ENCODE measurements around the gene CA7.

The CA7 gene

DNA sequence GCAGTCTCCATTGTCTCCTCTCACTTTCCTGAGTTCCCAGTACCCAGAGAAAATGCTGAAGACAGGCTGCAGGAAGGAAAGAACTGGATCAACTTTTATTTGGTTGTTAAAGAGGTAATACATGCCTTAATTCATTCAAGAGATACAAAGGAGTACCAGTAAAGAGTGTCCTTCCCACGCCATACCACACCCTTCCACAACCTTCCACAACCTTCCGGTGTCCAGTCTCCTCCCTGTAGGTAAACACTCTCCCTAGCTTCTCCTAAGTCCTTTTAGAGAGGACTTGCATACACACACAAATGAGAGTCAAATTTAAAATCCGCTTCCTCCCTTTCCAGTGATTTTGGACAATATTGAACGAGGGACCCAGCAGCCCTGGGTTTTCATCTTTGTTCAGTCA is 2.8 kb upstream of the CA7 start:
- TF ChIP-seq, protein P1, sequence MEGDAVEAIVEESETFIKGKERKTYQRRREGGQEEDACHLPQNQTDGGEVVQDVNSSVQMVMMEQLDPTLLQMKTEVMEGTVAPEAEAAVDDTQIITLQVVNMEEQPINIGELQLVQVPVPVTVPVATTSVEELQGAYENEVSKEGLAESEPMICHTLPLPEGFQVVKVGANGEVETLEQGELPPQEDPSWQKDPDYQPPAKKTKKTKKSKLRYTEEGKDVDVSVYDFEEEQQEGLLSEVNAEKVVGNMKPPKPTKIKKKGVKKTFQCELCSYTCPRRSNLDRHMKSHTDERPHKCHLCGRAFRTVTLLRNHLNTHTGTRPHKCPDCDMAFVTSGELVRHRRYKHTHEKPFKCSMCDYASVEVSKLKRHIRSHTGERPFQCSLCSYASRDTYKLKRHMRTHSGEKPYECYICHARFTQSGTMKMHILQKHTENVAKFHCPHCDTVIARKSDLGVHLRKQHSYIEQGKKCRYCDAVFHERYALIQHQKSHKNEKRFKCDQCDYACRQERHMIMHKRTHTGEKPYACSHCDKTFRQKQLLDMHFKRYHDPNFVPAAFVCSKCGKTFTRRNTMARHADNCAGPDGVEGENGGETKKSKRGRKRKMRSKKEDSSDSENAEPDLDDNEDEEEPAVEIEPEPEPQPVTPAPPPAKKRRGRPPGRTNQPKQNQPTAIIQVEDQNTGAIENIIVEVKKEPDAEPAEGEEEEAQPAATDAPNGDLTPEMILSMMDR (IDR thresholded peaks at IDR 0.05; ENCODE audit: insufficient read depth, low read length, poor library complexity, severe bottlenecking): no peak
- DNase-seq (ENCODE audit: extremely low read depth, insufficient read length): no peak
- Histone ChIP-seq H3K27me3 (replicated peaks; ENCODE audit: control insufficient read depth, insufficient read depth, low read length) (no peaks in the 10 kb centered on the region; the same call in 1 of the 2 replicates), H3K4me3 (replicated peaks; ENCODE audit: low read depth, low read length) (no peak overlapping the region), H3K36me3 (ENCODE audit: control insufficient read depth, insufficient read depth, low read length) (no peaks in the 10 kb centered on the region)

DNA sequence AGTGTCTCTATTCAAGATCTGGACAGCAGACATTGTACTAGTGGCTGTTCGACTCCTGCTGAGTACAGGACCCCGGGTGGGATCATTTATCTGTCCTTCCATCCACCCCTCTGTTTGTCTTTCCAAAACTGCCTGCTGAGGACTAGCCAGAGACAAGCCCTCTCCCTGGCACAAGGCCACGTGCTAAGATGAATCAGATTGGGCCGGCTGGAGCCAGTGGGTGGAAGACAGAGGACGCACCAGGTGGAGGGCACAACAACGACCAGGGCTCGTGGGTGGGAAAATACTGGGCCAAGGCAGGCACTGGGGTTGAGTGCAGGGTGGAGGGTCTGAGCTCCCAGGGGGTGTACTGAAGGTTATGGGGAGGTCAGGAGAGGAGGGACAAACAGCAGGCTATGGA is 1.4 kb upstream of the CA7 start:
- H3K36me3 ChIP-seq (ENCODE audit: control insufficient read depth, insufficient read depth, low read length): no peaks in the 10 kb centered on the region
- H3K4me3 ChIP-seq (replicated peaks; ENCODE audit: low read depth, low read length): no peak overlapping the region
- H3K27me3 ChIP-seq (replicated peaks; ENCODE audit: control insufficient read depth, insufficient read depth, low read length): no peaks in the 10 kb centered on the region; the same call in none of the 2 replicates
- no peak for DNase-seq (ENCODE audit: extremely low read depth, insufficient read length)
- TF ChIP-seq, protein P1 (IDR thresholded peaks at IDR 0.05; ENCODE audit: insufficient read depth, low read length, poor library complexity, severe bottlenecking): no peak

GRCh38 chr16:66843191-66843590 is 1.0 kb upstream of the CA7 start:
- DNase-seq (ENCODE audit: extremely low read depth, insufficient read length): no peak
- Histone ChIP-seq H3K36me3 (ENCODE audit: control insufficient read depth, insufficient read depth, low read length) (no peaks in the 10 kb centered on the region), H3K27me3 (replicated peaks; ENCODE audit: control insufficient read depth, insufficient read depth, low read length) (no peaks in the 10 kb centered on the region; the same call in none of the 2 replicates), H3K4me3 (replicated peaks; ENCODE audit: low read depth, low read length) (no peak overlapping the region)
- TF ChIP-seq, protein P1 (IDR thresholded peaks at IDR 0.05; ENCODE audit: insufficient read depth, low read length, poor library complexity, severe bottlenecking): no peak

DNA sequence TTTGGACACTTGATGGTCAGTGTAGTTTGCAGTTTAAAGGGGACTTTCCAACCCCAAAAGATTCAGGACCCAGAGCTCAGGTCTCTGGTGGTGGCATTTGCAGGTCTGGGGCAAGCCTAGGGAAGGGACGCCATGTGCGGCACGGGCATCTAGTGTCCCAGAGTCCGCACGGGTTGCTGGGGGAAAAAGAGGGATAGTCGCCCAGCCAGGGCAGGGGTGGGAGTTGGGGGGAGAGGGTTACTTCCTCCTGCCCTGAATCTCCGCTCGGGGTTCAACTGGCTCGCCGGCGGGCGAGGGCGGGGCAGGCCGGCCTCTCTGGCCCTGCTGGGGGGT is 239 bp upstream of the CA7 start:
- no peak overlapping the region for H3K4me3 ChIP-seq (replicated peaks; ENCODE audit: low read depth, low read length)
- TF ChIP-seq, protein P1 (IDR thresholded peaks at IDR 0.05; ENCODE audit: insufficient read depth, low read length, poor library complexity, severe bottlenecking): no peak
- no peaks in the 10 kb centered on the region; the same call in none of the 2 replicates for H3K27me3 ChIP-seq (replicated peaks; ENCODE audit: control insufficient read depth, insufficient read depth, low read length)
- DNase-seq (ENCODE audit: extremely low read depth, insufficient read length): no peak
- no peaks in the 10 kb centered on the region for H3K36me3 ChIP-seq (ENCODE audit: control insufficient read depth, insufficient read depth, low read length)

- TF ChIP-seq, protein P1 (IDR thresholded peaks at IDR 0.05; ENCODE audit: insufficient read depth, low read length, poor library complexity, severe bottlenecking): no peak
- no peaks in the 10 kb centered on the region; the same call in none of the 2 replicates for H3K27me3 ChIP-seq (replicated peaks; ENCODE audit: control insufficient read depth, insufficient read depth, low read length)
- DNase-seq (ENCODE audit: extremely low read depth, insufficient read length): no peak
- no peaks in the 10 kb centered on the region for H3K36me3 ChIP-seq (ENCODE audit: control insufficient read depth, insufficient read depth, low read length)
- H3K4me3 ChIP-seq (replicated peaks; ENCODE audit: low read depth, low read length): no peak overlapping the region
Measured at GRCh38 chr16:66845080-66845410, 831 bp downstream of the CA7 start.

GRCh38 chr16:66845791-66846221 is 1.6 kb downstream of the CA7 start:
- no peak for DNase-seq (ENCODE audit: extremely low read depth, insufficient read length)
- H3K36me3 ChIP-seq (ENCODE audit: control insufficient read depth, insufficient read depth, low read length): no peaks in the 10 kb centered on the region
- TF ChIP-seq, protein P1 (IDR thresholded peaks at IDR 0.05; ENCODE audit: insufficient read depth, low read length, poor library complexity, severe bottlenecking): no peak
- no peak overlapping the region for H3K4me3 ChIP-seq (replicated peaks; ENCODE audit: low read depth, low read length)
- H3K27me3 ChIP-seq (replicated peaks; ENCODE audit: control insufficient read depth, insufficient read depth, low read length): no peaks in the 10 kb centered on the region; the same call in none of the 2 replicates

Measured in GM06990 (cell line).